ENCODE results near the gene UQCC3. TPM values are rescaled to one million over a fixed set of nuclear protein-coding genes. Genes with fewer than 3 reads are reported as not detected.

UQCC3 gene
- total RNA-seq, 2 experiments from 2014 or later = 7.9 to 8.2 TPM

- ChIA-PET CTCF (interaction anchor here (1.1 to 2.7 kb wide), 4 partner anchors 13 to 95 kb away, joined by 4 to 8 read pairs (median 6); no protein-coding TSS in a partner anchor), POLR2A (interaction anchor here (0.7 to 14.0 kb wide), 23 partner anchors 9 to 175 kb away, joined by 3 to 234 read pairs (median 6); partner anchors contain the start of genes C11orf98, CSKMT, EEF1G and GANAB)
- peaks cover 30% of the 10 kb centered on the region for H3K36me3 Mint-ChIP-seq (ENCODE audit: low read depth)
- H3K9me3 Mint-ChIP-seq = no peaks in the 10 kb centered on the region
- no peak for DNase-seq
- H3K4me3 Mint-ChIP-seq = peak overlapping the region; percentile 92
- peaks cover 56% of the 10 kb centered on the region for H3K4me1 Mint-ChIP-seq
- no peaks in the 10 kb centered on the region for H3K27me3 Mint-ChIP-seq
- H3K27ac Mint-ChIP-seq = no peak overlapping the region
These were observed 35.4 kb downstream of the UQCC3 start for GRCh38 chr11:62706850-62707247.

DNA sequence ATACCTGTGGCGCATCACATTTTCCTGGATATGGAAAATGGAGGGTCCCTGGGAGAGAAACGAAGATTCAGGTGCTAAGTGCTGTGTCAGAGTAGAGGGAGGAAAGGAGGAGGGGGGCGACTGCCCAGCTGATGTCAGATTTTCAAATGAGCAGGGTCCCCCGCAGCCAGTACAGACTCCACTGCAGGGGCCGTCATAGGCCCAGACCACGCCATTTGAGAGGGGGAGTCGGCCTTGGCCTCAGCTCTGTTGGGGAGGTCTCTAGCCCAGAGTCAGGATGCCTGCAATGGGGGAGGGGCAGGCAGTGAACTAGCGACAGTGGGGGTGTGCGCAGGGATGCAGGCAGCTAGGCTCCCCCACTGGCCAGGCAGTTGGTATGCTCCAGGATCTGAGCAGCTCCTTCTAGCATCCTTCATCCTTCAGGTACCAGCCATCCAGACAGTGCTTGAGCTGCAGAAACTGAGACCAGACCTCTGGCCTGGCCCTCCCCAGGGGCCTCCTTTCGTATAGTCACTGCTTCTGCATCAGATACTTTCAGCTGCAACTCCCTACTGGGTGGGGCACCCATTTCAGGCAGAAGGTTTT lies 35.9 kb downstream of the UQCC3 start, which contains the start of the genes BSCL2 and GNG3:
Gene BSCL2 (minus strand): TSS at position 148 of the 585 bp plus-strand sequence. CDS start 229 bp downstream, outside the sequence.
Gene GNG3 (plus strand): TSS at position 400 of the 585 bp plus-strand sequence. CDS start 620 bp downstream, outside the sequence.
- peak within 1 kb of the TSS; percentile 92 for H3K4me3 Mint-ChIP-seq
- CTCF ChIA-PET = interaction anchor here (1.1 to 2.0 kb wide), 3 partner anchors 78 to 96 kb away, joined by 3 to 6 read pairs (median 4); partner anchors contain the start of gene TMEM179B
- peak within 1 kb of the TSS; percentile 94 for H3K27ac Mint-ChIP-seq
- H3K27me3 Mint-ChIP-seq = no peaks in the 10 kb centered on the region
- no peaks in the 10 kb centered on the region for H3K9me3 Mint-ChIP-seq
- POLR2A ChIA-PET = interaction anchor here (0.7 to 14.0 kb wide), 19 partner anchors 8 to 175 kb away, joined by 3 to 234 read pairs (median 9); partner anchors contain the start of genes C11orf98, CSKMT, GANAB and HNRNPUL2
- peaks cover 57% of the 10 kb centered on the region for H3K4me1 Mint-ChIP-seq
- no peak for DNase-seq
- H3K36me3 Mint-ChIP-seq (ENCODE audit: low read depth) = peaks cover 29% of the 10 kb centered on the region

DNA sequence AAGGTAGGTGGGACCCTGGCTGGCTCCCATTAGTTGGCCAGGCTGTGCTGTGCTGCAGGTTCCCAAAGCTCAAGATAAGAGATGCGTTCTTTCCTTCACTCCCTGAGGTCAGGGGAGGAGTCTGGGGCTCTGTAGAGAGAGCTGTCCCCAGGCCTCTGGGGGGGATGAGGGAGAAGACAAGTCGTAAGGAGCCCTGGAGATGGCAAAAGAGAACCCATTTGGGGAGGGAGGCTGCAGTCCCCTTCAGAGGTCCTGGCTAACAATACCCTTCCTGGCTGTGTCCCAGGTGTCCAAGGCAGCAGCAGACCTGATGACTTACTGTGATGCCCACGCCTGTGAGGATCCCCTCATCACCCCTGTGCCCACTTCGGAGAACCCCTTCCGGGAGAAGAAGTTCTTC lies 36.9 kb downstream of the UQCC3 start:
- Mint-ChIP-seq H3K27me3 (no peaks in the 10 kb centered on the region), H3K27ac (peak overlapping the region; percentile 94), H3K36me3 (ENCODE audit: low read depth) (peaks cover 34% of the 10 kb centered on the region), H3K9me3 (no peaks in the 10 kb centered on the region), H3K4me1 (peaks cover 64% of the 10 kb centered on the region), H3K4me3 (peak overlapping the region; percentile 92)
- ChIA-PET CTCF (interaction anchor here (0.8 to 3.1 kb wide), 7 partner anchors 14 to 314 kb away, joined by 3 to 11 read pairs (median 3); partner anchors contain the start of genes HNRNPUL2, TMEM179B and TTC9C), POLR2A (interaction anchor here (0.8 to 14.0 kb wide), 26 partner anchors 8 to 174 kb away, joined by 3 to 234 read pairs (median 7); partner anchors contain the start of genes C11orf98, CSKMT, EEF1G and HNRNPUL2)
- no peak for DNase-seq

- ChIA-PET POLR2A (interaction anchor here (0.7 to 14.0 kb wide), 34 partner anchors 8 to 172 kb away, joined by 3 to 234 read pairs (median 5); partner anchors contain the start of genes C11orf98, CSKMT, EEF1G and HNRNPUL2), CTCF (interaction anchor here (0.8 to 3.1 kb wide), 8 partner anchors 14 to 314 kb away, joined by 3 to 11 read pairs (median 4); partner anchors contain the start of genes HNRNPUL2, SLC3A2, TMEM179B and TTC9C)
- H3K27ac Mint-ChIP-seq = peak overlapping the region; percentile 94
- no peaks in the 10 kb centered on the region for H3K27me3 Mint-ChIP-seq
- no peaks in the 10 kb centered on the region for H3K9me3 Mint-ChIP-seq
- H3K4me1 Mint-ChIP-seq = peaks cover 68% of the 10 kb centered on the region
- H3K36me3 Mint-ChIP-seq (ENCODE audit: low read depth) = peaks cover 38% of the 10 kb centered on the region
- peak; percentile 61 for DNase-seq
- peak overlapping the region; percentile 92 for H3K4me3 Mint-ChIP-seq
These were observed 37.3 kb downstream of the UQCC3 start for GRCh38 chr11:62708793-62709192.

DNA sequence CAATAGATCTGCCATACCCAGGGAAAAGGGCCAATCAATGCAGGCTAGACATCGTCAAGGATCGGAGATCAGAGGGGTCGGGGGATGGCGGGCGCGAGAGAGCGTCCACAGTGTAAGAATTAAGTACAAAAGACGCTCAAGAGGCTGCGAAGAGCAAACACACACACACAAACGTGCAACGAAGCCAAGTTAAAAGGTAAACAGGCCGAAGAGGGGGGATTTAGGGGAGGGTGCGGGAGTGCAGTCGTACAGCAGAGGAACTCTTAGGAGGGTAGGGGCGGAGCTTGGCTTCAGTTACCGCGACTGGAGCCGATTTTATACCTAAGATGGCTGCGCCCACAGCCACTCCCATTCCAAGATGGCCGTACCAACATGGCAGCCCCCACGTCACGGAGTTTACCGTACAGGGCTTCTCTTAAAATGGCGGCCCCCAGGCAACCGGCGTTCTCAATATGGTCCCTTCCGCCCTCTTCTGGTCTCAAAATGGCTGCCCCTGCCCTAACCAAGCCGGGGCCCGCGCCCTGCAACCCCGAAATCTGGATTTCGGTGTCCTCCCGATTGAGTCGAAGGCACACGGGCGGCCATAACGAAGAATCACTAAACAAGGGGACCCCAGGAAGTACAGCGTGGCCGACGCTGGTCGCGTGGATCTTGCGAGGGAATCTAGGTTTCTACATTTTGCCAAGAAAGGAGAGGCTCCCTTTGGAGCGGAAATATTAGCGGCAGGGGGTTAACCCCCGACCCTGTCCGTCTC lies 38.0 kb downstream of the UQCC3 start:
- H3K27ac Mint-ChIP-seq = peak overlapping the region; percentile 94
- peaks cover 41% of the 10 kb centered on the region for H3K36me3 Mint-ChIP-seq (ENCODE audit: low read depth)
- peak overlapping the region; percentile 92 for H3K4me3 Mint-ChIP-seq
- H3K9me3 Mint-ChIP-seq = no peaks in the 10 kb centered on the region
- peak; percentile 98 for DNase-seq
- ChIA-PET POLR2A (interaction anchor here (0.6 to 14.0 kb wide), 35 partner anchors 9 to 173 kb away, joined by 3 to 234 read pairs (median 5); partner anchors contain the start of genes C11orf98, CSKMT, EEF1G and HNRNPUL2), CTCF (interaction anchor here (1.0 to 3.1 kb wide), 6 partner anchors 15 to 315 kb away, joined by 3 to 11 read pairs (median 4); partner anchors contain the start of genes HNRNPUL2, SLC3A2, TTC9C and ZBTB3)
- H3K4me1 Mint-ChIP-seq = peaks cover 75% of the 10 kb centered on the region
- no peaks in the 10 kb centered on the region for H3K27me3 Mint-ChIP-seq

- POLR2A ChIA-PET = interaction anchor here (0.6 to 14.0 kb wide), 27 partner anchors 13 to 172 kb away, joined by 3 to 234 read pairs (median 5); partner anchors contain the start of genes C11orf98, CSKMT, EEF1G and HNRNPUL2
- Mint-ChIP-seq H3K9me3 (no peaks in the 10 kb centered on the region), H3K27me3 (no peaks in the 10 kb centered on the region), H3K4me3 (peak overlapping the region; percentile 92), H3K36me3 (ENCODE audit: low read depth) (peaks cover 46% of the 10 kb centered on the region), H3K4me1 (peaks cover 79% of the 10 kb centered on the region), H3K27ac (peak overlapping the region; percentile 94)
- CTCF ChIA-PET = interaction anchor here (1.0 to 3.1 kb wide), 5 partner anchors 16 to 171 kb away, joined by 4 to 11 read pairs (median 4); partner anchors contain the start of genes HNRNPUL2, SLC3A2, TTC9C and ZBTB3
- DNase-seq = peak; percentile 41
These were observed 38.5 kb downstream of the UQCC3 start for GRCh38 chr11:62710001-62710345.

- CTCF ChIA-PET = interaction anchor here (1.1 to 1.6 kb wide), 2 partner anchors 18 to 169 kb away, joined by 3 to 4 read pairs; partner anchors contain the start of gene SLC3A2
- Mint-ChIP-seq H3K27ac (peak overlapping the region; percentile 93), H3K36me3 (ENCODE audit: low read depth) (peaks cover 69% of the 10 kb centered on the region), H3K4me1 (peaks cover 80% of the 10 kb centered on the region), H3K9me3 (no peaks in the 10 kb centered on the region), H3K27me3 (no peaks in the 10 kb centered on the region), H3K4me3 (peak overlapping the region; percentile 47)
- POLR2A ChIA-PET = interaction anchor here (0.8 to 14.0 kb wide), 7 partner anchors 15 to 142 kb away, joined by 3 to 234 read pairs (median 6); partner anchors contain the start of genes C11orf98, CSKMT, HNRNPUL2 and LBHD1
- no peak for DNase-seq
These were observed 40.9 kb downstream of the UQCC3 start for GRCh38 chr11:62712276-62712812.

DNA sequence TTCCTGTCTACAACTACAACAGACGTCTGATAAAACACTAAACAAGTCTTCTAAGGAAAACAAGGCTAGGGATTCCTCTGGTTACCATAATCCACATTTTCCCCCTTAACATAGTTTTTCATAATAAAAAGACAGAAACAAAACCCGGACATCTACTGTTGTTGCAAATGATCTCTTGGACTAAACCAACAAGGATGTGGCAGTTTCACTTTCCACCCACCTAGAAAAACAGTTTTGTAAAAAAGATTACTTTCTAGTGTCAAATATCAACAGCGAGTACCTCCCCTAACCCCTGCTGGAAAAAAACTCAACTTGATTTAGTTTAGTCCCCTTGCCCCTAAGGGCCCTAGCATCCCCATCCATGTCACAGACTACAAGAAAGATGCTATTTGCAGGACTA lies 41.4 kb downstream of the UQCC3 start:
- Mint-ChIP-seq H3K9me3 (no peaks in the 10 kb centered on the region), H3K4me3 (peak overlapping the region; percentile 47), H3K27ac (peak overlapping the region; percentile 93), H3K27me3 (no peaks in the 10 kb centered on the region), H3K36me3 (ENCODE audit: low read depth) (peaks cover 74% of the 10 kb centered on the region), H3K4me1 (peaks cover 78% of the 10 kb centered on the region)
- DNase-seq = no peak
- ChIA-PET CTCF (interaction anchor here (1.0 to 1.6 kb wide), 4 partner anchors 17 to 168 kb away, joined by 3 to 4 read pairs (median 4); partner anchors contain the start of gene SLC3A2), POLR2A (interaction anchor here (0.8 to 14.0 kb wide), 7 partner anchors 15 to 141 kb away, joined by 3 to 234 read pairs (median 6); partner anchors contain the start of genes C11orf98, CSKMT, HNRNPUL2 and LBHD1)

GRCh38 chr11:62713343-62713742 lies 41.9 kb downstream of the UQCC3 start:
- CTCF ChIA-PET = interaction anchor here (1.0 to 1.1 kb wide), 3 partner anchors 16 to 168 kb away, joined by 3 to 4 read pairs (median 3); partner anchors contain the start of gene SLC3A2
- DNase-seq = no peak
- H3K4me3 Mint-ChIP-seq = peak overlapping the region; percentile 47

GRCh38 chr11:62715150-62716130 lies 44.0 kb downstream of the UQCC3 start:
- CTCF ChIA-PET = interaction anchor here (1.1 to 1.8 kb wide), 3 partner anchors 12 to 103 kb away, joined by 3 to 5 read pairs (median 3); partner anchors contain the start of genes HNRNPUL2 and TTC9C
- POLR2A ChIA-PET = interaction anchor here (1.0 to 14.0 kb wide), 7 partner anchors 9 to 126 kb away, joined by 3 to 234 read pairs (median 5); partner anchors contain the start of genes BSCL2, C11orf98, CSKMT and GNG3
- no peaks in the 10 kb centered on the region for H3K9me3 Mint-ChIP-seq

More at GRCh38 chr11:62713343-62713742, 41.9 kb downstream of the UQCC3 start:
- peak overlapping the region; percentile 93 for H3K27ac Mint-ChIP-seq
- no peaks in the 10 kb centered on the region for H3K27me3 Mint-ChIP-seq
- peaks cover 78% of the 10 kb centered on the region for H3K4me1 Mint-ChIP-seq
- POLR2A ChIA-PET = interaction anchor here (0.8 to 14.0 kb wide), 9 partner anchors 14 to 141 kb away, joined by 3 to 234 read pairs (median 4); partner anchors contain the start of genes CSKMT, GANAB, HNRNPUL2 and LBHD1
- peaks cover 79% of the 10 kb centered on the region for H3K36me3 Mint-ChIP-seq (ENCODE audit: low read depth)
- no peaks in the 10 kb centered on the region for H3K9me3 Mint-ChIP-seq

More at GRCh38 chr11:62715150-62716130, 44.0 kb downstream of the UQCC3 start:
- H3K27me3 Mint-ChIP-seq = no peaks in the 10 kb centered on the region
- peaks cover 88% of the 10 kb centered on the region for H3K36me3 Mint-ChIP-seq (ENCODE audit: low read depth)
- no peak for DNase-seq
- no peak overlapping the region for H3K4me3 Mint-ChIP-seq
- peak overlapping the region; percentile 12 for H3K27ac Mint-ChIP-seq
- H3K4me1 Mint-ChIP-seq = peaks cover 72% of the 10 kb centered on the region

All from activated CD4-positive, alpha-beta memory T cell treated with anti-CD3 and anti-CD28 coated beads, Interleukin-2, amount 10 ng/mL, durations not matched to agents 7 days and 5 days (primary cell).